Amniotic stem cell (primary cell): ENCODE measurements around the gene AFTPH.

Experiments
- DNase-seq: peaks from one replicate; lab custom pipeline; 2025; lab: John Stamatoyannopoulos, UW

Gene AFTPH

DNA sequence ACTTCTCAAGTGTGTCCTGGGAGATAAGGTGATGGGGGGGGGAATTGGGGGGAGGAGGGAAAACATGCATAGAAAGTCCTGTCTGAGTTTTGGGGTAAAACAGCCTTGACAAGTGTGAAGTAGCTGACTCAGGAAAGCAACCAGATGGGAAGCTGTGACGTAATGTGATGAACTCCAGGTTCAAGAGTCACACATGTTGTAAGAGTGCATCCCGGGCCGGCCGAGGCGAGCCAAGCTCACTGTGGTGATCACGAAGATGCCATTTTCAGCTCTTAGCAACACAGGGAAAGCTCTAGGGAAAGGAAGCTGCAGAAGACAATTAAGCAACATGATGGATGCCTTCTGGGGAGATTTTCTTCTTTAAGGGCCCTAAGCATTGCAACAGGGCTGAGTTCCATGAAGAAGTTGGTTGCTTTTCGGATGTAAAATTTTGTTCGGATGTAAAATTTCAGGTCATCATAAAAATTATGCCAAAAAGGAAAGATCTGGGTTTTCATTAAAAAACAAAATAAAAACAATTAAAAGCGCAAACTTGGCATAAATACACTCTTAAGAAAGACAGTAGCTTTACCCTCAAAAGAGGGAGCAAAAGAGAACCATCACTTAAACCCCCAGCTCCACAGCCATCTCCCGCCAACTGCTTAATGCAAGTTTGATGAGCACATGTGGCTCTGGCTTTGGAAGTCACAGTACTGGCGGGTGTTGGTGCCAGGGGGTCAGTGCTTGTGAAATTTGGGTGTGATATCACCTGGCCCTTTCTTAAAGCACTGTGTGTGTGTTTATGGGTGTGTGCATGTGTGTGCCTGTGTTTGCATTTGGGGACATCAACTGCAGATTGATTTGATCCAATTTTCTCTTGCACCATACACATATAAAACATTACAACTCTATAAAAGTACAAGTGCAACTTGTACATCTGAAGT lies 110.5 kb downstream of the AFTPH start:
- DNase-seq, result no peak

GRCh38 chr2:64635976-64636911 lies 112.1 kb downstream of the AFTPH start:
- no peak for DNase-seq

DNA sequence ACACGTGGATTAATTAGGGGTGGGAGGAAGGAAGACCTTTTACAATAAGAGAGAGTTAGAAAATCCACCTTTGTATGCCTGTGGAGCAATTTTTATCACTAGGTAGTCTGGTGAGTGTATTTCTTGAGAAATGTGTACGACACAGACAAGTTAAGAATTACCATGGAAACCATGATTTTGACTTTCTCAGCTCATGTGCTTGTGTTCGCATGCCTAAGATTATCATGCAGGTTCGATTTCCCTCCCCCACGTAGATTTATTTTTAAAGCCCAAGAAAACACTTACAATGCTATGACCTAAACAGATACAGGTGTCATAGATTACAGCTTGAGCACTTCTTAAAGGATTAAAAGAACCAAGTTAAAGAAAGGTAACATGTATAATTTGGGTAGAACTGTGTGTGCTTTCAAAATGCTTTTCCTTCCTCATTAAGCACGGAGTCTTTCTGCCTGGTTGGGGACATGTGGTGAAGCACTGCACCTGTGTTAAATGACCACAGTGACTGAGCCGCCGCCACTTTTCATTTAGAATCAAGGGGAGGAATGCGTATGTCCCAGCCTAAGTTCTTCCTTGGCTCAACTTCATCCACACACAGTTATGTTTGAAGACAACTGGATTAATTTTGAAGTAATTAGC lies 113.0 kb downstream of the AFTPH start:
- DNase-seq, result no peak

- DNase-seq, result no peak
Measured at GRCh38 chr2:64637931-64638330, 113.8 kb downstream of the AFTPH start.

GRCh38 chr2:64638502-64639120 lies 114.5 kb downstream of the AFTPH start:
- no peak for DNase-seq

DNA sequence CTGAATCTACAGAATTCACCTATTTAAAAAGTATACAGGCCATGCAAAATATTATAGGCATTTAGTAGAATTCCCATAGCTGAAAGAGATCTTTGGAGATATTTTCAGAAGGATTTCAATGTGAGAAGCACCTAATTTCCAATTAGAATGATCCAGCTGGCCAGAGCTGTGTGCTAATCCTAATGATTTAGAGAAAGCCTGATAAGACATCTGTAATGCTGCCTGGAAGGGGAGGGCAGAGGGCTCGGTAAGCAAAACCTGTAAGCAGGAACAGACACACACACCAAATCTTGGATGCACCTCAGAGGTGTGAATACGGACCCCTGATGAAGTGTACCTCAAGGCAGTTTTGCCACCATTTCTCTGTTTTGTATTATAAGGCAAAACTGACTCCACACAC lies 115.6 kb downstream of the AFTPH start:
- DNase-seq, result no peak

DNA sequence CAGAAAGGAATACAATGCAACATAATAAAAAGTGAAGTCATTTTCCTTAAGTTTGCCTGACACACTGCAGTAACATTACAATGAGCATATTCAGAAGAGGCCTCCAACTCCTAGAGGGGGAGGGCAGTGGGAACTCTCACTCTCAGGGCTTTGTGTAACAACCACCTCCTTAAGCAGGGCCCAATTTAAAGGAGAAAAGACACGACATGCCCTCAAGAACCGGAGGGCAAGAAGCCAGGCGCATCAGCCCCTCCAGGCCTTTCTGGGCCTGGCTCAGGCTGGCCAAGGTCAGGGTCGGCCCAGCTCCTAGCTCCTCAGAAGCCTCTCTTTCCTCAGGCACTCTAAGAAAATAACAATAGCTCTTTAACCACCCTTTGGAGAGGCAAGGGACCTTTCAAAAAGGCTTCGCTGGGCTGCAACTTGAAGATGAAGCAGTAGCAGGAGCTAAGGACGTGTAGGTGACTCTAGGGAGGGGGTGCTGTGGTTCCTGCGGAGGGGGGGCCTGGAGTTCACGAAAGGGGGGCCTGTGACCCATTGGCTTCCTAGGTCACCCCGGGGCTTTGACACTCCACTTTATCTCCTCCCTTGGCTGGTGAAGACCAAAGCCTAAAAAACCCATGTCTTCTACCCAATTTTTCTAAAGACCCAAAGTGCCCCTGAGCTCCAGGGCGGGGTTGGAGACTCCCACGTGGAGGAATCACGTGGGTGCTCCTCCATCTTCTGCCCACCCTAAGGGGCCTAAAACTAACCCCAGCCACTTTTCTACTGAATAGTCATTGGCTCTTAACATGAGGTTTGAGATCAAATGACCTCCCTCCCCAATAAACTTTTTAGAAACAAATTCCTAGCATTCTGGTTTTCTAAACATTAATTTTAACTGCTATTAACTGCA lies 116.3 kb downstream of the AFTPH start:
- DNase-seq, result no peak

DNA sequence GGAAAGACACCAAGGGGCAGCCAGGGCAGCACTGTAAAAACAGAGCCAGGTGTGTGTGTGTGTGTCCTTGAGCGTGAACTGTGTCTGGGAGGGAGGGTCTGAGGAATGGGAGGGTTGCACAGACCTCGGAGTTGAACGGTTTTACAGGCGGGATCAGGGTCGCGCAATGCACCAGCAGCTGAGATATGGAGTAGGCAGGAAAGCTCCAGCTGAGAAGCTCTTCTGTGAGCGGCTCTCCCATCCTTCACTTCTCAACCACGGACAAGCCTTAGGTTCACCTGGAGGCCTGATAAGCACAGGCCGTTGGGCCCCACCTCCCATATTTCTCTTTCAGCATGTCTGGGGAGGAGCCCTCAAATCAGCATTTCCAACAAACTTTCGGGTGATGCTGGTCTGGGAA lies 117.5 kb downstream of the AFTPH start:
- no peak for DNase-seq
